Measurements from ENCODE around the gene CMTM7. TPM values are rescaled to one million over a fixed set of nuclear protein-coding genes. Genes with fewer than 3 reads are reported as not detected.
"Not testable (repeated sequence)": the region's sequence is repeated elsewhere in the genome, so short reads cannot be mapped to it uniquely, and the experiment has no call there.

CMTM7 gene
- total RNA-seq, 1 donor from 2014 or later = 37.4 TPM

DNA sequence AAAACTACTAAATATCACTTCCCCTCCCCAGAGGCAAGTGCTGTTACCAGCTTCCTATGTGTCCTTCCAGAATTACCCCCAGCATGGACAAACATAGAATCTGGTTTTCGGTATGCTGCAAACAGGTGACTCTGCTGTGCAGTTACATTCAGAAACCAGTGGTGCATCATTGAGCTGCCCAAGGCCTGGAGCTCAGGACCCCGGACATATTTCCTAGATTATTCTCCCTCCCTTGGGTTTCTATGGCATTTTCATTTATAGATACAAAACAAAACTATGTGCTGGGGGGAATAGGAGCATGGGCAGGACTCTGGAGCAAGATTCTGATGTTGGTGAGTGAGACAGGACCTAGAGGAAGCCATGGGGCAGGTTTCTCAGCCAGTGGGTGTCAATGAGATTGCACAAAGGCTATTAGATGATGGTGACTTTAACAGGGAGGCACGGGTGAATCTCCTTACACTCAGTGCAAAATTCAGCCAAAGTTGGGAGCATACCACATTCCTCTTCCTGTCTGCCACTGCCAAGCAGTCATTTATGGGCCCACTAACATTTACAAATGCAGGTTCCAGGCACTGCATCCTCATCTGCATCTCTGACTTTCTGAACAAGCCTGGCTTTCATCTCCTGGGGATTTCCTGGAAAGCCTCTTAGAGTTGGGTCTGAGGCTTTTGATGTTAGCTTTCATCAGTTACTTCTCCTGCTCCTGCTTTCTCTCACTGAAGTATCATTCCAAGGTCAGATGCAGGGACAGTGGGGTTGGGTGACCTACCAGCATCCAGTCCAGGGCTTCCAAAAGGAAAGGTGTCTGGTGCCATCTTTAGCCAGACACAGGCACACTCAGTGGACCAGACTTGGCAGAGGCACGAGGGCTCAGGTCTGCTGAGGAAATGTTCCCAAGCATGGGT, 44.5 kb downstream of the CMTM7 start:
- DNase-seq (ENCODE audit: low read depth, low spot score) = no peak
- Mint-ChIP-seq H3K4me1 (peaks cover 18% of the 10 kb centered on the region), H3K27ac (ENCODE audit: unreplicated experiment) (no peak overlapping the region), H3K27me3 (ENCODE audit: low read depth) (no peaks in the 10 kb centered on the region), H3K9me3 (no peaks in the 10 kb centered on the region), H3K36me3 (ENCODE audit: low read depth) (no peaks in the 10 kb centered on the region), H3K4me3 (no peak overlapping the region)
- TF ChIP-seq, protein P1, sequence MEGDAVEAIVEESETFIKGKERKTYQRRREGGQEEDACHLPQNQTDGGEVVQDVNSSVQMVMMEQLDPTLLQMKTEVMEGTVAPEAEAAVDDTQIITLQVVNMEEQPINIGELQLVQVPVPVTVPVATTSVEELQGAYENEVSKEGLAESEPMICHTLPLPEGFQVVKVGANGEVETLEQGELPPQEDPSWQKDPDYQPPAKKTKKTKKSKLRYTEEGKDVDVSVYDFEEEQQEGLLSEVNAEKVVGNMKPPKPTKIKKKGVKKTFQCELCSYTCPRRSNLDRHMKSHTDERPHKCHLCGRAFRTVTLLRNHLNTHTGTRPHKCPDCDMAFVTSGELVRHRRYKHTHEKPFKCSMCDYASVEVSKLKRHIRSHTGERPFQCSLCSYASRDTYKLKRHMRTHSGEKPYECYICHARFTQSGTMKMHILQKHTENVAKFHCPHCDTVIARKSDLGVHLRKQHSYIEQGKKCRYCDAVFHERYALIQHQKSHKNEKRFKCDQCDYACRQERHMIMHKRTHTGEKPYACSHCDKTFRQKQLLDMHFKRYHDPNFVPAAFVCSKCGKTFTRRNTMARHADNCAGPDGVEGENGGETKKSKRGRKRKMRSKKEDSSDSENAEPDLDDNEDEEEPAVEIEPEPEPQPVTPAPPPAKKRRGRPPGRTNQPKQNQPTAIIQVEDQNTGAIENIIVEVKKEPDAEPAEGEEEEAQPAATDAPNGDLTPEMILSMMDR (conservative IDR thresholded peaks at IDR 0.05) = no peak

DNA sequence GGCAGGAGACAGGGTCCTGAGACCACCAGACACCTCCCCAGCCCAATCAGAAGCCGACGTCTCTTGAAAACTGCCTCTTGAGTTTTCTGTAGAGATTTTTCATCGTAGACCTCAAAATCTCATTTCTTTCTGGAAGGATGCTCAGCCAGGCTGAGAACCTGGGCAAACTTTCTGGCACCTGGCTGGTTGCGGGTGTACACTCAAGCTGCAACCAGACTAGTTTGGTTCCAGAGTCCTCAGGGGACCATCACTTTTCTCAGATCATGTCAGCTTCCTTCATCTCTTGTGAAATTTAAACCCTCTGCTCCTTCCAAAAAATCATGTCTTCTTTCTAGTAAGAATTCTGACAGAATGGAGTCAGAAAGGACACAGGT, 45.1 kb downstream of the CMTM7 start:
- no peak overlapping the region for H3K27ac Mint-ChIP-seq (ENCODE audit: unreplicated experiment)
- H3K27me3 Mint-ChIP-seq (ENCODE audit: low read depth) = no peaks in the 10 kb centered on the region
- TF ChIP-seq, protein P1 (conservative IDR thresholded peaks at IDR 0.05) = no peak
- peaks cover 18% of the 10 kb centered on the region for H3K4me1 Mint-ChIP-seq
- no peaks in the 10 kb centered on the region for H3K9me3 Mint-ChIP-seq
- no peak overlapping the region for H3K4me3 Mint-ChIP-seq
- no peaks in the 10 kb centered on the region for H3K36me3 Mint-ChIP-seq (ENCODE audit: low read depth)
- no peak for DNase-seq (ENCODE audit: low read depth, low spot score)

DNA sequence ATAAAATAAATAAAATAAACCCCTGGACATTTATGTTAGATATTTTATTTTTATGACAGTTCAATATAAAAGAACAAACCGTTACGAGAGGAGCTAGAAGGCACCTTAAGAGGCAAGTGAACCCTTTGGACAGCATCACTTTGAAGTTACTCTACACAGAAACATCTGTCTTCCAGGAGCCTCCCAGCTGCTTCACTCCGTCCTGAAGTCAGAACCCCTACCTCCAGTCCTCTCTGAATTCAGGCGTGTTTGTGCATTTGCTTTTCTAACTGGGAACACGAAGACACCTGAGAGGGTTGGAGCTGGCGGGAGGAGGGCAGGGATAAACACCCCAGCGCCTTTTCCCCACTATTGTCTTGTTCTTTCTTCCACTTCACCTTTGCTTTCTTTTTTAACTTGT, 46.2 kb downstream of the CMTM7 start:
- no peak for DNase-seq (ENCODE audit: low read depth, low spot score)
- Mint-ChIP-seq H3K27me3 (ENCODE audit: low read depth) (no peaks in the 10 kb centered on the region), H3K4me3 (no peak overlapping the region)

DNA sequence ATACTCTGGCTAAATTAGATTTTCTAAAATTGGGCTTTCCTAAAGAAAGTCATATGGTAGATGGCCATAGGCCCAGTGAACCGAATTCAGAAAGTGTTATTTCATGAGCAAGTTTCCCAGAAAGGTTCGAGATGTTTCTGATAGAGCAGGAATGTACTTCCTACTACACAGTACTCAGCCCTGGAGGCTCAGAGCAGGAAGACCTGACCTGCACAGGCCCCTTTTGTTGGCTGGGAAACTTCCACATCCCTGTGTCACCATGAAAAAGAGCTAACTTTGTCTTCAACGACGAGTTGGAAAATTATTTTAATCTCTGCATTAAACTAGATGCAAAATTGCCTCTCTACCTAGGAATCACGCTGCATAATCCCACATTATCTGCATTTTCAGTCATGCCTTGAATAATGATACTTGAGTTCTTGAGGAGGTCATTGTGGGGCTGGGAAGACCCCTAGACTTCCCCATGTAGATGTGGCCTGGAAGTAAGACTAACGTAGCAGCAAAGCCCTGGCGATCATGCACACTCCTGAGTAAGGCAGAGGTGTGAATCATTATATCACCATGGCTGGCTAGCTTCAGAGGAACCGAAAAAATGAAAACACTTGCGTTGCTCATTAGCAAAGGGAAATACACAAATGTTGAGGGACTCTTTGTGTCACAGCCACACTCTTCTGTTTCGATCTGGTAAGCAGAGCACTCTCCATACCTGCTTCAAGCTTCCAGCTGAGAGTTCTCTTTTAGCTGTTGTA, 47.1 kb downstream of the CMTM7 start:
- no peak for DNase-seq (ENCODE audit: low read depth, low spot score)
- Mint-ChIP-seq H3K27ac (ENCODE audit: unreplicated experiment) (peak overlapping the region; percentile 4), H3K4me3 (no peak overlapping the region), H3K27me3 (ENCODE audit: low read depth) (no peaks in the 10 kb centered on the region), H3K4me1 (peaks cover 11% of the 10 kb centered on the region), H3K9me3 (no peaks in the 10 kb centered on the region), H3K36me3 (ENCODE audit: low read depth) (peaks cover 11% of the 10 kb centered on the region)
- TF ChIP-seq, protein P1 (conservative IDR thresholded peaks at IDR 0.05) = no peak

More for the DNA sequence above, 46.2 kb downstream of the CMTM7 start:
- H3K9me3 Mint-ChIP-seq = no peaks in the 10 kb centered on the region
- TF ChIP-seq, protein P1 (conservative IDR thresholded peaks at IDR 0.05) = no peak
- H3K27ac Mint-ChIP-seq (ENCODE audit: unreplicated experiment) = peak overlapping the region; percentile 59
- peaks cover 5% of the 10 kb centered on the region for H3K36me3 Mint-ChIP-seq (ENCODE audit: low read depth)
- peaks cover 15% of the 10 kb centered on the region for H3K4me1 Mint-ChIP-seq

DNA sequence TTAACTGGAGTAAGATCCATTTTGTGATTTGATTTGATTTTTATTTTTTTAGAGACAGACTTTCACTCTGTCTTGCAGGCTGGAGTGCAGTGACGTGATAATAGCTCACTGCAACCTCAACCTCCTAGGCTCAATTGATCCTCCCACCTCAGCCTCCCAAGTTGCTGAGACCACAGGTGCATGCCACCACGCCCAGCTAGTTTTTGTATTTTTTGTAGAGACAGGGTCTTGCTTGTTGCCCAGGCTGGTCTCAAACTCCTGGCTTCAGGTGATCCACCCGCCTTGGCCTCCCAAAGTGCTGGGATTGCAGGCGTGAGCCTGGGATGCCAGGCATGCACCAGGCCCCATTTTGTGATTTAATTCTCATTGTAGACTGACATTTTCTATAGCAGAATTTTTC, 47.8 kb downstream of the CMTM7 start:
- not testable (repeated sequence) for H3K9me3 Mint-ChIP-seq; H3K27ac Mint-ChIP-seq (ENCODE audit: unreplicated experiment); H3K27me3 Mint-ChIP-seq (ENCODE audit: low read depth); DNase-seq (ENCODE audit: low read depth, low spot score); H3K4me3 Mint-ChIP-seq
- Mint-ChIP-seq H3K36me3 (ENCODE audit: low read depth) (peaks cover 16% of the 10 kb centered on the region), H3K4me1 (peaks cover 11% of the 10 kb centered on the region)
